HepG2 (cell line): ENCODE measurements around the gene DKKL1. TPM values are rescaled to one million over a fixed set of nuclear protein-coding genes. Genes with fewer than 3 reads are reported as not detected.

ENCODE experiments used
- ATAC-seq: fragments of 200-7000 bp; cut with Tn5 transposase; 3 replicates; pipeline ENCODE4 v1.9.1; 2020; ENCODE audit warnings: mild to moderate bottlenecking, moderate library complexity
- BruUV-seq: library from RNA; stranded (reverse); fragments of 400-500 nt; replicated peaks from 2 replicates; lab custom pipeline; 2021; lab: Mats Ljungman, UMichigan
- CTCF ChIA-PET: fragments of 300-600 bp; formaldehyde crosslinking; extraction: SDS; loops from one replicate; lab custom pipeline; 2021; ENCODE audit warnings: low total read pairs, inconsistent platforms, low intra/inter-chr PET ratio; lab: Yijun Ruan, JAX
- POLR2A ChIA-PET: fragments of 350-600 bp; sonication (Branson Sonifier 250); formaldehyde crosslinking; loops from one replicate; lab custom pipeline; 2020; ENCODE audit warnings: antibody characterized with exemption, inconsistent platforms; lab: Yijun Ruan, JAX
- DNase-seq: peaks from one replicate; pipeline ENCODE4 v3.0.0-alpha.2; 2015; ENCODE audit warnings: low spot score
- FAIRE-seq: peaks from 3 replicates; lab custom pipeline; 2011; peaks lifted over from hg19 to GRCh38; lab: Jason Lieb, UNC
- H2AFZ ChIP-seq: one replicate; pipeline ENCODE4 v1.6.1; 2011; ENCODE audit warnings: low read length, inconsistent platforms
- H3K27ac ChIP-seq: fragments of 300-600 bp; 3 replicates; pipeline ENCODE4 v1.8.0; 2011; ENCODE audit warnings: mixed run types, mild to moderate bottlenecking, mixed read lengths, low read length, inconsistent platforms; ENCODE audit not compliant: insufficient read depth; ENCODE audit errors: extremely low read length
- H3K27me3 ChIP-seq, 2 experiments: fragments of 200-600 bp in 1 of 2; 2 replicates in 1 of 2; 3 replicates in 1 of 2; pipeline versions ENCODE4 v1.6.0 to v1.8.0; 2011; ENCODE audit warnings: low read length in 2 of 2, mild to moderate bottlenecking in 2 of 2, moderate library complexity in 2 of 2, inconsistent platforms in 1 of 2; ENCODE audit not compliant: insufficient read depth in 2 of 2, control insufficient read depth in 1 of 2
- H3K36me3 ChIP-seq, 2 experiments: fragments of 200-600 bp in 1 of 2; replicated peaks in 1 of 2; 2 replicates in 1 of 2; 3 replicates in 1 of 2; pipeline versions ENCODE4 v1.5.1 to v1.8.0; 2011; ENCODE audit warnings: low read length in 2 of 2, inconsistent platforms in 1 of 2; ENCODE audit not compliant: insufficient read depth in 2 of 2, control insufficient read depth in 1 of 2
- H3K4me1 ChIP-seq: 2 replicates; pipeline ENCODE4 v1.5.1; 2012; ENCODE audit warnings: low read length, inconsistent platforms; ENCODE audit not compliant: insufficient read depth
- H3K4me2 ChIP-seq: 2 replicates; pipeline ENCODE4 v1.6.0; 2011; ENCODE audit warnings: low read depth, low read length, inconsistent platforms
- H3K4me3 ChIP-seq, 3 experiments: fragments of 200-600 bp in 1 of 3; sonication (generic), shearing (Covaris generic) in 1 of 3; replicated peaks in 1 of 3; 2 replicates each; pipeline ENCODE4 v1.5.1; 2011 to 2016; ENCODE audit warnings: low read length in 3 of 3, inconsistent platforms in 2 of 3, low read depth in 2 of 3, mild to moderate bottlenecking in 2 of 3, control low read depth in 1 of 3, mixed read lengths in 1 of 3; ENCODE audit not compliant: insufficient read depth in 1 of 3
- H3K79me2 ChIP-seq: one replicate; pipeline ENCODE4 v1.6.1; 2011; ENCODE audit warnings: low read length, inconsistent platforms; ENCODE audit not compliant: insufficient read depth
- H3K9ac ChIP-seq: 2 replicates; pipeline ENCODE4 v1.6.0; 2011; ENCODE audit warnings: mild to moderate bottlenecking, low read depth, low read length, inconsistent platforms; ENCODE audit not compliant: insufficient read depth
- H3K9me3 ChIP-seq: 2 replicates; pipeline ENCODE4 v1.5.1; 2012; ENCODE audit warnings: mild to moderate bottlenecking, low read length
- H4K20me1 ChIP-seq: 2 replicates; pipeline ENCODE4 v1.6.0; 2011; ENCODE audit warnings: inconsistent platforms, mild to moderate bottlenecking, low read length, moderate library complexity; ENCODE audit not compliant: insufficient read depth
- CBFB ChIP-seq: sonication (generic); formaldehyde crosslinking; IDR thresholded peaks from 2 replicates; pipeline ENCODE4 v1.4.0; 2020; ENCODE audit warnings: missing genetic modification reagents
- HOMEZ ChIP-seq: IDR thresholded peaks from 2 replicates; pipeline ENCODE4 v1.6.1; 2016; ENCODE audit warnings: low read depth
- IKZF4 ChIP-seq: sonication (generic); formaldehyde crosslinking; IDR thresholded peaks from 2 replicates; pipeline ENCODE4 v1.5.1; 2020; ENCODE audit warnings: borderline replicate concordance, mild to moderate bottlenecking, low read depth, missing genetic modification reagents; ENCODE audit errors: not compliant biosample characterization
- MED1 ChIP-seq: sonication (generic); formaldehyde crosslinking; IDR thresholded peaks from 2 replicates; pipeline ENCODE4 v1.4.0; 2020; ENCODE audit warnings: missing genetic modification reagents
- RBFOX2 ChIP-seq: fragments of 200-400 bp; formaldehyde crosslinking; IDR thresholded peaks from 2 replicates; pipeline ENCODE4 v1.6.1; 2017; ENCODE audit warnings: low read depth, mild to moderate bottlenecking, low read length
- ZNF207 ChIP-seq: fragments of 450-650 bp; IDR thresholded peaks from 2 replicates; pipeline ENCODE4 v1.6.1; 2016; ENCODE audit warnings: antibody characterized with exemption, borderline replicate concordance
- ZNF232 ChIP-seq: sonication (generic); formaldehyde crosslinking; IDR thresholded peaks from 2 replicates; pipeline ENCODE4 v1.4.0; 2020; ENCODE audit warnings: missing genetic modification reagents, borderline replicate concordance
- ZNF24 ChIP-seq: fragments of 450-650 bp; IDR thresholded peaks from 2 replicates; pipeline ENCODE4 v1.6.1; 2017; ENCODE audit warnings: antibody characterized with exemption, mild to moderate bottlenecking
- ZNF570 ChIP-seq: sonication (generic); formaldehyde crosslinking; IDR thresholded peaks from 2 replicates; pipeline ENCODE4 v1.4.0; 2020; ENCODE audit warnings: mild to moderate bottlenecking, missing genetic modification reagents, borderline replicate concordance
- ZNF879 ChIP-seq: sonication (generic); formaldehyde crosslinking; IDR thresholded peaks from 2 replicates; pipeline ENCODE4 v1.8.1; 2023; ENCODE audit warnings: missing genetic modification reagents
- WGBS: methylation state at CpG from one replicate; pipeline ENCODE4 v1.1.6; 2017; ENCODE audit warnings: low lambda C conversion rate; 5-methylcytosine and 5-hydroxymethylcytosine counted together
- in situ Hi-C: cut with HindIII; loops from 2 replicates; pipeline ENCODE4 v1.10.0; 2017; ENCODE audit warnings: low pct_unique_long_range_greater_than_20kb; ENCODE audit not compliant: extremely low pct_ligation_motif_present
- intact Hi-C: fragments of 100-400 bp; cut with micrococcal nuclease; formaldehyde crosslinking; loops from one replicate; pipeline ENCODE4 v1.10.0; 2022; ENCODE audit not compliant: unreplicated experiment
- polyA plus RNA-seq, 8 experiments: library from polyadenylated mRNA; depleted of rRNA in 3 of 8; stranded (reverse) in 7 of 8; unstranded in 1 of 8; fragments of >200 nt; fragmentation: Illumina TruSeq in 4 of 8; extraction: Trizol in 4 of 8; gene quantifications; 2 replicates each; pipeline versions ENCODE4 v1.2.1 to v1.2.3, GENCODE V29; 2011 to 2016; ENCODE audit warnings: low read depth in 4 of 8, missing spikeins in 1 of 8, mixed read lengths in 1 of 8; ENCODE audit not compliant: insufficient read depth in 1 of 8
- total RNA-seq, 5 experiments: library from RNA; depleted of rRNA; stranded (reverse); fragments of >200 nt; fragmentation: Illumina TruSeq; extraction: Trizol; gene quantifications; 2 replicates each; pipeline ENCODE4 v1.2.3, GENCODE V29; 2016; ENCODE audit warnings: low read depth in 1 of 5
- TF ChIP-seq, protein P1 (sequence below), 2 experiments: sonication (generic) in 1 of 2; formaldehyde crosslinking in 1 of 2; IDR thresholded peaks; 2 replicates each; pipeline versions ENCODE4 v1.4.0 to v1.6.1; 2018 to 2020; ENCODE audit warnings: missing genetic modification reagents in 2 of 2, borderline replicate concordance in 1 of 2, low read depth in 1 of 2, mild to moderate bottlenecking in 1 of 2, missing biosample characterization in 1 of 2

DKKL1 gene
- total and polyA plus RNA-seq, 2 of the 13 experiments (the other 11 are each of a cell fraction or from before 2014, with no cell fraction given), result 0.30 to 0.31 TPM

GRCh38 chr19:49403404-49404187 lies 39.9 kb downstream of the DKKL1 start (continued):
- no peak for TF ChIP-seq ZNF232

DNA sequence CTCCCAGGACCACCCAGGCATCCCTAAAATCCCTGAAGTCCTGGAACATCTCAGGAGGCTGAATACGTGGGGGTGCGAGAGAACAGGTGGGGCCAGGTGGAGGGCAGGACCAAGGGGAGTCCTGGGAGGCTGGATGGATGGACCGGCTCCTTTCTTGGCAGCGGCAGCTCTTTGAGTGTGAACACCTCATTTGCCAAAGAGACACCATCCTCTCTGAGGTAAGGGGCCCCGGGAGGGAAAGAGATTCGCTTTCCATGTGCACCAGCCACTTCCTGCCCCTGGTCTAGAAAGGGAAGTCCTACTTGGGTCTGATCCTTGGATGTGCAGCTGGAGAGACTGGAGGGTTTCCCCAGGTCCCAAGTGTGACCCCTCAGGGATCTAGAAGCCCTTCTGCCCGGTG lies 43.4 kb downstream of the DKKL1 start:
- Histone ChIP-seq H3K9ac (no peak overlapping the region), H2AFZ (no peak overlapping the region), H4K20me1 (no peaks in the 10 kb centered on the region), H3K36me3 (no peaks in the 10 kb centered on the region), H3K4me1 (no peaks in the 10 kb centered on the region), H3K4me2 (no peak overlapping the region), H3K79me2 (no peaks in the 10 kb centered on the region), H3K9me3 (no peaks in the 10 kb centered on the region), H3K27me3 (peaks cover 9 to 19% of the 10 kb centered on the region in 2 experiments; a peak in 4 of 5 replicates), H3K4me3 (no peak overlapping the region), H3K27ac (no peak overlapping the region)
- WGBS, result 20% methylated on average over 5 of the region's 7 CpGs
- POLR2A ChIA-PET, result no interaction called here
- CTCF ChIA-PET, result no interaction called here
- intact Hi-C loops, result no loop called here
- ATAC-seq, result no peak
- in situ Hi-C loops, result no loop called here
- no TSS peak for BruUV-seq
- no peak for FAIRE-seq
- DNase-seq, result no peak
- no peak for TF ChIP-seq ZNF570 (CRISPR knock-in tag)
- TF ChIP-seq HOMEZ, result no peak
- TF ChIP-seq, protein P1, sequence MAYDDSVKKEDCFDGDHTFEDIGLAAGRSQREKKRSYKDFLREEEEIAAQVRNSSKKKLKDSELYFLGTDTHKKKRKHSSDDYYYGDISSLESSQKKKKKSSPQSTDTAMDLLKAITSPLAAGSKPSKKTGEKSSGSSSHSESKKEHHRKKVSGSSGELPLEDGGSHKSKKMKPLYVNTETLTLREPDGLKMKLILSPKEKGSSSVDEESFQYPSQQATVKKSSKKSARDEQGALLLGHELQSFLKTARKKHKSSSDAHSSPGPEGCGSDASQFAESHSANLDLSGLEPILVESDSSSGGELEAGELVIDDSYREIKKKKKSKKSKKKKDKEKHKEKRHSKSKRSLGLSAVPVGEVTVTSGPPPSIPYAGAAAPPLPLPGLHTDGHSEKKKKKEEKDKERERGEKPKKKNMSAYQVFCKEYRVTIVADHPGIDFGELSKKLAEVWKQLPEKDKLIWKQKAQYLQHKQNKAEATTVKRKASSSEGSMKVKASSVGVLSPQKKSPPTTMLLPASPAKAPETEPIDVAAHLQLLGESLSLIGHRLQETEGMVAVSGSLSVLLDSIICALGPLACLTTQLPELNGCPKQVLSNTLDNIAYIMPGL (CRISPR knock-in tag; IDR thresholded peaks at IDR 0.05; ENCODE audit: borderline replicate concordance in 1 of 2, low read depth in 1 of 2), result no peak
- no peak for TF ChIP-seq ZNF879
- no peak for TF ChIP-seq MED1
- TF ChIP-seq CBFB (CRISPR knock-in tag), result no peak
- no peak for TF ChIP-seq ZNF24
- TF ChIP-seq RBFOX2, result no peak
- TF ChIP-seq ZNF207, result no peak
- TF ChIP-seq IKZF4 (CRISPR knock-in tag), result no peak
